ENCODE data around the gene PRR20G.

PRR20G gene

DNA sequence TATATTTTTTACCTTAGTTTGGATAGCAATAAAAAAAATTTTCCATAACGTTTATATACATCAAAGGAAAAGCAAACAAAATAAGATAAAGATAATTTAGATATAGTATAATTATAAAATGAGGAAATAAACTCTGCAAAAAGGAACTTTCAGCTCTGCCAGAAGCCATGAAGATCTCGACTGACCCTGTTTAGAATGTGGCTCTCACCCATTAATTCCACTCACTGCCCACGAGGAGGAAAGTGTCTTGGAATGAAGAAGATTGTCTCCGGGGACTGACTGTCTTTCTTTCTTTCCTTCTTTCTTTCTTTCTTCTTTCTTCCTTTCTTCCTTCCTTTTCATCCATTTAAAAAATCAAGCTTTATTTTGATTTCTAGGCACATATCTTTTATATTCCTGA, 20.1 kb upstream of the PRR20G start:
- Histone ChIP-seq H3K36me3 (no peaks in the 10 kb centered on the region), H3K27me3 (peaks cover 3% of the 10 kb centered on the region), H3K27ac (no peak overlapping the region), H3K9me3 (no peaks in the 10 kb centered on the region), H3K4me1 (ENCODE audit: control insufficient read depth in 1 of 2, insufficient read depth in 1 of 2, low read depth in 1 of 2, low read length in 1 of 2) (no peaks in the 10 kb centered on the region), H3K4me3 (ENCODE audit: low read depth in 1 of 2, low read length in 1 of 2) (no peak overlapping the region)
- TF ChIP-seq, protein P1, sequence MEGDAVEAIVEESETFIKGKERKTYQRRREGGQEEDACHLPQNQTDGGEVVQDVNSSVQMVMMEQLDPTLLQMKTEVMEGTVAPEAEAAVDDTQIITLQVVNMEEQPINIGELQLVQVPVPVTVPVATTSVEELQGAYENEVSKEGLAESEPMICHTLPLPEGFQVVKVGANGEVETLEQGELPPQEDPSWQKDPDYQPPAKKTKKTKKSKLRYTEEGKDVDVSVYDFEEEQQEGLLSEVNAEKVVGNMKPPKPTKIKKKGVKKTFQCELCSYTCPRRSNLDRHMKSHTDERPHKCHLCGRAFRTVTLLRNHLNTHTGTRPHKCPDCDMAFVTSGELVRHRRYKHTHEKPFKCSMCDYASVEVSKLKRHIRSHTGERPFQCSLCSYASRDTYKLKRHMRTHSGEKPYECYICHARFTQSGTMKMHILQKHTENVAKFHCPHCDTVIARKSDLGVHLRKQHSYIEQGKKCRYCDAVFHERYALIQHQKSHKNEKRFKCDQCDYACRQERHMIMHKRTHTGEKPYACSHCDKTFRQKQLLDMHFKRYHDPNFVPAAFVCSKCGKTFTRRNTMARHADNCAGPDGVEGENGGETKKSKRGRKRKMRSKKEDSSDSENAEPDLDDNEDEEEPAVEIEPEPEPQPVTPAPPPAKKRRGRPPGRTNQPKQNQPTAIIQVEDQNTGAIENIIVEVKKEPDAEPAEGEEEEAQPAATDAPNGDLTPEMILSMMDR (IDR thresholded peaks at IDR 0.05), result no peak

DNA sequence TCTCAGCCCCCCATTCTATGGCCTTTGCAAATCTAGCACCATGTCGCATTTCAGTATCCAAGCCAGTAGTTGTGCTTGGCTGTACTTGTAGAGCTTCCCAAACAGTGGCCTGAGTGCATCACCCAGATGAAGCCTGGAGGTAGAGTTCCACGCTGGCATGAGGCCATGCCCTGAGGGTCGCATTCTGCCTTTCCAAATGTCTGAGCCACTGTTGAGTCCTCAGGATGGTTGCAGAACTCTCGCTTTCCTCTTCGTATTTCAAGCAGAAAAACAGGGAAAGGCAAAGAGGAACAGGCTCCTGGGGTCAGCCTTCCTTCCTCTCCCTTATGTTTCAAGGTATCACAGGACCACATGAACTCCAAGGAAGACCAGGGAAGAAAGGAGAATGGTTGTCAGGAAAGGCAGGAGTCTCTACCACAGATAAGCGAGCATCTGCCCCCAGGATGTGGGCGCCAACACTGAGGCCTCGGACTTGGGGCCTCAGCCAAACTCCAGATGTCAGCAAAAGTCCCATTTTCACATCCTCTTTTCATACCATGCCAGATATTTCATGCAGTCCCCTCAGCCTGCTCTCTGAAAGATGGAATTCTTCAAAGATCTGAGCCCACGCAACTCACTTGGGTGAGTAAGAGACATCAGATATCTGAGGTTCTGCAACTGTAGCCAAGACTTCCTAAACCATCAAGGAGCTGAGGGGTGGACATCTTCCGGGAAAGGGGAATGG, 19.4 kb upstream of the PRR20G start:
- Histone ChIP-seq H3K36me3 (no peaks in the 10 kb centered on the region), H3K9me3 (no peaks in the 10 kb centered on the region), H3K4me3 (ENCODE audit: low read depth in 1 of 2, low read length in 1 of 2) (no peak overlapping the region), H3K27me3 (peaks cover 4% of the 10 kb centered on the region), H3K4me1 (ENCODE audit: control insufficient read depth in 1 of 2, insufficient read depth in 1 of 2, low read depth in 1 of 2, low read length in 1 of 2) (no peaks in the 10 kb centered on the region), H3K27ac (no peak overlapping the region)
- TF ChIP-seq, protein P1 (IDR thresholded peaks at IDR 0.05), result no peak

- TF ChIP-seq, protein P1 (IDR thresholded peaks at IDR 0.05), result no peak
- Histone ChIP-seq H3K9me3 (no peaks in the 10 kb centered on the region), H3K27ac (no peak overlapping the region), H3K4me1 (ENCODE audit: control insufficient read depth in 1 of 2, insufficient read depth in 1 of 2, low read depth in 1 of 2, low read length in 1 of 2) (no peaks in the 10 kb centered on the region), H3K4me3 (ENCODE audit: low read depth in 1 of 2, low read length in 1 of 2) (no peak overlapping the region), H3K36me3 (no peaks in the 10 kb centered on the region), H3K27me3 (peaks cover 4% of the 10 kb centered on the region)
Observed at GRCh38 chr3:127306361-127307111, 18.7 kb upstream of the PRR20G start.

- Histone ChIP-seq H3K4me3 (ENCODE audit: low read depth in 1 of 2, low read length in 1 of 2) (no peak overlapping the region), H3K27me3 (peaks cover 8% of the 10 kb centered on the region), H3K27ac (no peak overlapping the region), H3K9me3 (no peaks in the 10 kb centered on the region), H3K36me3 (no peaks in the 10 kb centered on the region), H3K4me1 (ENCODE audit: control insufficient read depth in 1 of 2, insufficient read depth in 1 of 2, low read depth in 1 of 2, low read length in 1 of 2) (no peaks in the 10 kb centered on the region)
- TF ChIP-seq, protein P1 (IDR thresholded peaks at IDR 0.05), result no peak
Observed at GRCh38 chr3:127305499-127306060, 17.7 kb upstream of the PRR20G start.

GRCh38 chr3:127304121-127304744, 16.4 kb upstream of the PRR20G start:
- Histone ChIP-seq H3K9me3 (no peaks in the 10 kb centered on the region), H3K27ac (no peak overlapping the region)

More at GRCh38 chr3:127304121-127304744, 16.4 kb upstream of the PRR20G start:
- no peak overlapping the region for H3K4me3 ChIP-seq (ENCODE audit: low read depth in 1 of 2, low read length in 1 of 2)
- TF ChIP-seq, protein P1 (IDR thresholded peaks at IDR 0.05), result no peak
- no peaks in the 10 kb centered on the region for H3K4me1 ChIP-seq (ENCODE audit: control insufficient read depth in 1 of 2, insufficient read depth in 1 of 2, low read depth in 1 of 2, low read length in 1 of 2)
- no peaks in the 10 kb centered on the region for H3K36me3 ChIP-seq
- peaks cover 8% of the 10 kb centered on the region for H3K27me3 ChIP-seq

All from neutrophil (primary cell).